GM21723 (cell line): ENCODE data around the gene KRTAP5-2.
"Not testable (repeated sequence)": the region's sequence is repeated elsewhere in the genome, so short reads cannot be mapped to it uniquely, and the experiment has no call there.

Experiments used
- ATAC-seq: cut with Tn5 transposase; IDR thresholded peaks from one replicate; pipeline ENCODE4 v1.9.1; 2021; ENCODE audit warnings: mild to moderate bottlenecking, moderate library complexity; ENCODE audit not compliant: unreplicated experiment

Gene KRTAP5-2, protein sequence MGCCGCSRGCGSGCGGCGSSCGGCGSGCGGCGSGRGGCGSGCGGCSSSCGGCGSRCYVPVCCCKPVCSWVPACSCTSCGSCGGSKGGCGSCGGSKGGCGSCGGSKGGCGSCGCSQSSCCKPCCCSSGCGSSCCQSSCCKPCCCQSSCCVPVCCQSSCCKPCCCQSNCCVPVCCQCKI

DNA sequence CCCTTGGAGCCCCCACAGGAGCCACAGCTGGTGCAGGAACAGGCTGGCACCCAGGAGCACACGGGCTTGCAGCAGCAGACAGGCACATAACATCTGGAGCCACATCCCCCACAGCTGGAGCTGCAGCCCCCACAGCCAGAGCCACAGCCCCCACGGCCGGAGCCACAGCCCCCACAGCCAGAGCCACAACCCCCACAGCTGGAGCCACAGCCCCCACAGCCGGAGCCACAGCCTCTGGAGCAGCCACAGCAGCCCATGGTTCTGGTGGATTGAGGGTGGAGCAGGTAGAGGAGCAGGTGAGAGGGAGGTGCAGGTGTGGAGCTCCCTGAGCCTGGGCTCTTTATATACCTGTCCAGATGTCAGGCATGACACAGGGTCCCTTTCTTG is at the start of gene KRTAP5-2:
TSS of gene KRTAP5-2 (minus strand) at position 301 of the 387 bp plus-strand sequence. CDS start at position 257, 44 bp downstream.
- ATAC-seq = no peak

DNA sequence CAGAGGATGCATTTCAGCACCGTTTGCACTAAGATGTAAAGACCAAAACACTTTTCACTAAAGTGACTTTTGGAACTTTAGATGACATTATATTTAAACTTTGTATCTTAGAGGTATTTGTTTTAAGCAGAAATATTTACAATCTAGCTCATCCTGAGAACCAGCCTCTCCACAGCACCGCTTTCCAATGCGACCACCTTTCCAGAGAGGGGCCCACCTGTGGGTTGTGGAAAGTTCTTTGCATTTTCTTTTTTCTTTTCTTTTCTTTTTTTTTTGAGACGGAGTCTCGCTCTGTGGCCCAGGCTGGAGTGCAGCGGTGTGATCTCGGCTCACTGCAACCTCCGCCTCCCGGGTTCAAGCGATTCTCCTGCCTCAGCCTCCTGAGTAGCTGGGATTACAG is 48.4 kb upstream of the KRTAP5-2 start:
- ATAC-seq = not testable (repeated sequence)

DNA sequence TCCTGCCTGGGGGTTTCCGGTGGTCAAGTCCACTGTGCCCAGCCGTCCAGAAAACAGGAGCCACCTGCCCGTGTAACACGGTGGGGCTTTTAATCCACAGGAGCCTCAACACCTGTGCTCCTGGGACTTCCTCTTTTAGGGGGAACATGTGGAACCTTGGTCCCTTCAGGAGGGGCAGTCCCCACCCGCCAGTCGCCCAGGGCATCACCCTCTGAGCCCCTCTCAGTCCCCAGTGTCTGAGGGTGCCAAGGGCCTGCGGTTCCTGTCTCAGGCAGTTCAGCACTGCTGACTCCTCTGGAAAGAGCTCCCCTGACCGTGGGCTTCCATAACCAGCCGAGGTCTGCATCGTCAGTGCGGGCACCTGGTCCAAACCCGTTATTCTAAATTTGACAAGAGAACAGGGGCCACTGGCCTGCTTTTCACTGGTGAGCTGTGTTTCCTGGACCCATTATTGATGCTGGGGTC is 47.3 kb upstream of the KRTAP5-2 start:
- no peak for ATAC-seq

DNA sequence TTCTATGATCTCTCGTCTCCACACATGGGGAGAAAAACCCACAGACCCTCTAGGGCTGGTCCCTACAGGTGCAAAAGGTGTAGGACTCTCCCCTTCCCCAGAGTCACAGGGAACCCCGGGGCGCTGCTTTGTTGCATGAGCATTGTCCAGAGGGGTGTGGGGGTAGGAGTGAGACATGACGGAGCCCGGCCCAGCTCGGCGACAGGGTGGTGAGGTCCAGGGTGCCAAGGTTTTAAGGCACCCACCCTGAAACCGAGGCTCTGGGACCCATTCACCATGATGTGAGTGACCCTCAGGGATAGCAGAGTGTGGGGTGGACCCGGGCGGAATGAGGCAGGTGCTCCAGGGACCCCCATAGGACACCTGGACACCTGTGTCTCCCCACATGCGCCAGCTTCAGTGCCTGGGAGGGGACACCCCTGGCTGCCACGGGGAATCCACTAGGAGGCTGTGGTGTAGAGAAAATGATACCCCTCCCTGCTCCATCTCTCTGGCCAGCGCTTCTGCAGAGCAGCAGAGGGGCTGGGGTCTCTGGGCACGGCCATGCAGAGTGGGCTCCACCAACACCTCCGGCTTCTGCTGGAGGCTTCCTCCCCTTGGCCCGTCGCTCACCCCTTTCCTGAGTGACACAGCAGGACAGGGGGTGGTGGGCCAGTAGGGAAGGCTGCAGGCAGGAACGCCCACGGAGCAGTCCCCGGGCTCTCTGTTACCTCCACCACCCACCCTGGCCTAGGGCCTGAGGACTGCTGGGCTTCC is 46.7 kb upstream of the KRTAP5-2 start:
- ATAC-seq = no peak

DNA sequence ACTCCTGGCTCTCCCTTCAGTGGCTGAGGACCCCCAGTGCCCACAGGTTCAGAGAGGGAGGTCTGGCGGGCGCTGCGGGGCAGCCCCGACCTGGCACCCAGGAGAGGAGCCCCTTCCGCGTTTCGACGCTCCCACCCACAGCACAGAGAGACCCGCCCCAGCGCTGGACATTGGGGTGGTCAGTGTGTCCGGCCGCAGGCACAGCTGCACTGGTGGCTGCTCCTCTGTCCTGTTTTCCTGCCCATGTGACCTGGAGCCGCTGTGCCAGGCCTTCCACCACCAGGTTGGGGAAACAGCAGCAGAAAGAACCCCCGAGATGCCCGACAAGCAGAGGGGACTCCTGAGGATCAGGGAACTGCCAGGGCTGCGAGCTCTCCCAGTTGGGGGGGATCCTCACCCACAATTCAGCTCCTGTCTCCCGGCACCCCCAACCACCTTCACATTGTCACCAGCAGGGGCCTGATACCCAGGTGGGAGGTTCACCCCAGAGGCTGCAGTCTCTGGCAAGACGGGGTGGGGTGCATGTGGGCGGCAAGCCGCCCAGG is 45.1 kb upstream of the KRTAP5-2 start:
- ATAC-seq = no peak

DNA sequence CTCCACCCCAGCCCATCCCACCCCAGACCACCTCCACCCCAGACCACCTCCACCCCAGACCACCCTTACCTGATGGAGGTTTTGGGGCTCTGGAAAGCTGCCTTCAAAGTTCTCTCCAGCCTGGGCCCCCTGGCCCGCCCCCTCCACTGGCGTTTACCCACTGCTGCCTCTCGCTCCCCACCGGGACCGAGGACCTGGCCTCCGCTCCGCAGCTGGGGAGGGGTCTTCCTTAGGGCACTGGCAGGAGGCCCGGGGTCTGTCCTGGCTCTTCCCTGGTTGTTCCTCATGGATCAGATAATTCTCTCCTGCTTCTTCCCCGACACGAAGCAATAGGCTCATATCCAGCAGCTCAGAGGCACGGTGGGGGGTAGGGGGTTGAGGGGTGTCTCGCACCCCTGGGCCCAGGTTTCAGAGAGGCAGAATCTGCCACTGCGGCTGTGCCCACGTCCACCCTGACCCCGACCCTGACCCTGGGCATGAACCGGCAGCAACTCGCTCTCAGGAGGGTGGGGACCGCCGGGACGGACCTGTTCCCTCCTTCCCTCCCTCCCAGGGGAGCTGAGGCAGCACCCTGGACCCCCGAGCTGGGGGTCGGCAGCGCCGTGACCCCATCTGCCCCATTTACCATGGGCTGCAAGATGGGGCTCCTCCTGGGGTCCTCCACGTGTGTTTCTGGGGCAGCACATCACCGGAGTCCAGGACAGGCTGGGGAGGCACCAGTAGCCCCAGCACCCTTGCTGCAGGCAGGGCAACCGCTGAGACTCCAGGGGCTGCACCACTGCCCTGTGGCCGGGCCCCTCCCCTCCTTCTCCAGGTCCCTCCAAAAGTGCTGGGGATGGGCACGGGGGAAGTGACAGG is 44.4 kb upstream of the KRTAP5-2 start:
- ATAC-seq = no peak

DNA sequence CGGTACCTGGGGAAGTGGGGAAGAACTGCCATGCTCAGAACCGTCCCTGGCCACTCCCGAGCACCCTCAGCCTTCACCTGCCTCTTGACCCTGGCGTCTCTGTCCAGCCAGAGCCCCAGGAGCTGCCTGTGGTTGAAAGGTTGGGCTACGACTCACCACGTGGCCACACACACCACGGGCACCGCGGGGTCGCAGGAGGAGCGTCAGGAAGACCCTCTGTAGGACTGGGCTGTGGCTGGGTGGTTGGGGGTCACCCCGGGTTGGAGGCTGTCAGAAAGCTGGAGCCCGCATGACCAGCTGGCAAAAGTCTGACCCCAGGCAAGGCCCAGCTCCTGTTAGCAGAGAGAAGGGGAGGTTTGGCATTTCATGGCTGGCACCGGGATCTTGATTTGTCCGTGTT is 43.0 kb upstream of the KRTAP5-2 start:
- ATAC-seq = no peak

DNA sequence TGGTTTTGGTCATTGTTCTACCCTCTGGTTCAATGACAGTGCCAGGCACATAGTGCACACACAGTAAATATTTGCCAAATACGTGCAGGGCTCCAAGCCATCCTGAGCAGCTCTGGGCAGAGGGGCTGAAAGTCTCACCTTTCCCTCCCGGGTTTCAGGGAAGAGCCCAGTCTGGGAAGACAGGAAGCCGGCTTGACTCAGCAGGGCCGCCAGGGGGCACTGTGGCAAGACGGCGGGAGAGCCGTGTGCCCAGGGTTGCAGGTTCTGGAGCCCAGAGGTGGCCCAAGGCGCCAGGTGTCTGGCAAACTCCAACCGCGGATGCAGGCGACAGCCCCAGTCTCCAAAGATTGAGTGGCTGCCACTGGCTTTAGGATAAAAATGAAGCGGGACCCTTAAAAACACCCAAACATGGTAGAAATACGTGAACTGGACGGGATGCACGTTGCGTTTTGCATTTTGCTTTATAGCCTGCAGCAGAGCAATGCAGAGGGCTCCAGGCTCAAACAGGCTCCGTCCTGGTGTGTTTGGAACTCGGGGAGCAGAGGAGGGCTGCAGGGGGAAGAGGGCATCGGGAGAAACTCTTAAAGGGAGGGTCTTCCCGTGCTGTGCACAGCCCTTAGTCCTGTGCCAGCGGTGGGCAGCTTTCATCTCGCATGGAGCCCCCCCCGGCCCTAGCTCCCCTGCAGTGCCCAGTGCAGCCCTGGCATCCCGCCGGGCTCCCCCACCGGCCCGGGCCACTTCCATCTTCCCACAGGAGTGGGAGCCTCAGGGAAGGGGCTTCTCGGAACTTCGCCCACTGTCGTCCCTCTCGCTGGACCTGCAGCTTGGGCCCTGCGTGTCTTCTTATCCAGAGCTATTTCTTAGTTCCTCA is 42.2 kb upstream of the KRTAP5-2 start:
- ATAC-seq = no peak

DNA sequence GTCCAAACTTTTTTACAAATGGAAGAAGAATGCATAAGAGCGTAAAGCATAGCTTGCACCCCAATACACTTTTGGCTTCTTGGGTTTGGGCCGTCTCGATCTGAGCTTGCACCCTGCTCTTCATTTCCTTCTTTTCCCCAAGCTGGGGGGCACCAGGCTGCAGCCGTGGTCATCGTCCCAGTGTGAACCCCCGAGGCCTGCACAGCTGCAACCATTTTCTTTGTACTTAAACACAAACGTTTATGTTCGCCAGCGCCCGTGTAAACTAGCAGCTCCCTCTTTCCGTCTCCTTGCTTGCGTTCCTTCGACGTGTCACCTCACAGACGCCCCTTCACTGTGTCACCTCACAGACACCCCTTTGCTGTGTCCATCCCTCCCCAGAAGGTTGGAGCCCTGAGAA is 41.6 kb upstream of the KRTAP5-2 start:
- no peak for ATAC-seq

DNA sequence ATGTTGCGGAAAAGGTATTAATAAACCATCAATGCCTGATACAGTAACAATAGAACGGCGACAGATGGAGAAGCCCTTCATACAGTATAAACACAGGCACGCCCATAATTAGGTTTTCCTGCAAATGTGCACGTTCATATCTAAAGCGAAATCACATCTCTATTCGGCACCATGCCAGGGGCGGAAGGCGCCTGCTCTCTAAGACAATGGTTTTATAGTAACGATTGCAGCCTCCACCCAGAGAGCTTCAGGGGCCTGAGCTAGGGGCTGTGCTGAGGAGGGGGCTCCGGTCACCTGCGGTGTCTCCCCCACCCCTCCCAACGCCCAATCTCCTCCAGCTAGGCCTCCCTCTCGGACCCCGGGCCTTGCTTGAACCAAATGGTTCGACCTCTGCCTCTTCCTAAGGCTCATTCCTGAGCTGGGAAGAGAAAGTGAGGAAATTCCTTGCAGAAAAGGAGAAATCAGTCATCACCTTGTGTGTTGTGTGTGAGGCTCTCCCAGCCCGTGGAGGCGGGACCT is 41.1 kb upstream of the KRTAP5-2 start:
- no peak for ATAC-seq

DNA sequence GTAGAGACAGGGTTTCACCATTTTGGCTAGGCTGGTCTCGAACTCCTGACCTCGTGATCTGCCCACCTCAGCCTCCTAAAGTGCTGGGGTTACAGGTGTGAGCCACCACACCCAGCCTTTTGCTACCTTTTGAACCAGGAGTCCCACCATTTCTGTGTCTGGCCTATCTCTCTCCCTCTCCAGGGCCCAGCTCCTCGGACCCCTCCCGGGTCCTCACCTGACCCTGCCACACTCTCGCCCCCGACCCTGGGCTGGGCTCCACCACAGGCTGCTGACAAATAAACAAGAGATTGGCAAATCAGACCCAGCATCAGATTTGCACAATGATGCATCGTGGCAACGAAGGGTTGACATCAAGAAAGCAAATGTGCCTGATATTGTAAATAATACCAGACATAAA is 40.2 kb upstream of the KRTAP5-2 start:
- ATAC-seq = no peak

DNA sequence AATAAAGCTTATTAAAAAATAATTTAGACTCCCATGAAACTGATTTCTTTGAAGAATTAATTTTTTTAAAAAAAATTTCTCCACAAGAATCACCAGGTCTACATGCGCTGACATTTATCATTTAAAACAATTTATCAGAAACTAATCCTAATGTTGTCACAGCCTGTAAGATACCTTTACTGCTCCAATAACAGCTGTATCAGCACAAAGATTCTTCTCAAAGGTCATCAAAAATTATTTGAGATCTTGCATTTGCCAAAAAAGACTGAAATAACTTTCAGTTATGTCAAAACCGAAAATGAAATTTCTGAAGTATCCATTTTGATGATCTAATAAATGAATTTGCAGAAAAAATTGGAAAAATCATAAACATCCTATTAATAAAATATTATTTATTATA is 39.5 kb upstream of the KRTAP5-2 start:
- no peak for ATAC-seq

DNA sequence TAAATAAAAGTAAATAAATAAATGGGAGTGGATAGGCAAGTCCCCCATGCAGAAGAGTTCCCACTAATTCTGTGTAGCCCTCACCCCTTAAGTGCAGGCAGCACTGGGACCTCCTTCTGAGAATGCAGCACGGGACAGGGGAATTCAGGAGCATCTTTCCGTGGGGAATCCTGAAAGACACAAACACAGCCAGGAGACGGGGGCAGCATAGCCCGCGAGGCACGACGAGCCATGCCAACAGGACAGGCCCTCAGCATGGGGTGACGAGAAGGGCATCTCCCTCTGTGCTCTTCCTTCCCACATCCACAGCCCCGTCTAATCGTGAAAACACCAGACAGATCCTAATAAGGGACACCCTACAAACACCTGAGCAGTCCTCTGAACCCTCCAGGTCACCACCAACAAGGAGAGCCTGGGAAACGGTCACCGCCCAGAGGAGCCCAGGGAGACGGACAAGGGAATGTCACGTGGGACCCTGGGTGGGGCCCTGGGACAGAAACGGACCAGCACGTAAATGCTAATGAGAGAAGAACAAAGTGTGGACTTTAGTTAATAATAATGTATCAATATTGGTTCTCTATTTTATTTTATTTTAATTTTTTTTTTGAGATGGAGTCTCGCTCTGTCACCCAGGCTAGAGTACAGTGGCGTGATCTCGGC is 38.3 kb upstream of the KRTAP5-2 start:
- ATAC-seq = no peak

DNA sequence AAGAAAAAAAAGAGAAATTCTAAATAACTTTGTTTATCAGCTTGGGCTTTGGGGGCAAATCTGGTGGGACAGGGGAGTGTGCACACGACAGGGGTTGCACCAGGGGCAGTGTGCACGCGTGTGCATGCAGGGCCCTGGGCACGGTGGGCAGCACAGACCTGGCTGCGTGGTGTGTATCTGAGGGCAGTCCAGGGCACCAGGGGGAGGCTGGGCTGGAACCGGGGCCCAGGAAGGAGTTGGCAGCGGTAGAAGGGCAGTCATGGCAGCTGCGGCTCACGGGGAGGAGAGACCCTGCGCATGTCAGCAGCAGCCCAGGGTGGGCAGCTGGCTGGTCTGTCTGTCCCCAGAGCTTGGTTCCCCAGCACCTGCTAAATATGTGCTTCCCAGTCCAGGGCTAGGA is 35.8 kb upstream of the KRTAP5-2 start:
- ATAC-seq = no peak

DNA sequence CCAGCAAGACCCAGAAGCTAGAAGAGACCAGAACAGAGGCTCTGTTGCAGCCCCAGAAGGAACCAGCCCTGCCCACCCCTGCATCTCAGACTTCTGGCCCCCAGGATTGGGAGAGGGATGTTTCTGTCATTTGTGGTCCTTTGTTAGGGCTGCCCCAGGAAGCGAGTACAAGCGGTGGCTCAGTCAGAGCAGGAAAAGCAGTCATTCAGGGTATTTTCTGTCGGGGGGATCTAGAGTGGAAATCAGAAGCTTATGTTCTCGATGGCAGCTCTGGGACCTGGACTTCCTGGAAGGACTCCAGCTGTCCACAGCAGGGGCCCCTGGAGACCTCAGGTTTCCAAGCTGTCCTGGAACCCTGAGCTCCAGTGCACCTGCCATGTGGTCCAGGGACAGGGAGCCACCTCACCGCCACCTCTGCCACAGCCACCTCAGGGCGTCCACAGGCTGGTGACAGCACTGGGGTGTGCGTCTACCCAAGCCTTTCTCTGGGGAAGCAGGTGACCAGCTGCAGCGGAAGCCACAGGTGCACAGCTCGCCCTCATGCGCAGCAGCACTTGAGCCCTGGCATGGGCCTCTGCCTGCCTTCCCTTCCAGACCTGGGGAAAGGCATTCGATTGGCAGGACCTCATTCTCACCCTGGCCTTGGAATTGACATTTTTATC is 34.1 kb upstream of the KRTAP5-2 start:
- ATAC-seq = no peak

DNA sequence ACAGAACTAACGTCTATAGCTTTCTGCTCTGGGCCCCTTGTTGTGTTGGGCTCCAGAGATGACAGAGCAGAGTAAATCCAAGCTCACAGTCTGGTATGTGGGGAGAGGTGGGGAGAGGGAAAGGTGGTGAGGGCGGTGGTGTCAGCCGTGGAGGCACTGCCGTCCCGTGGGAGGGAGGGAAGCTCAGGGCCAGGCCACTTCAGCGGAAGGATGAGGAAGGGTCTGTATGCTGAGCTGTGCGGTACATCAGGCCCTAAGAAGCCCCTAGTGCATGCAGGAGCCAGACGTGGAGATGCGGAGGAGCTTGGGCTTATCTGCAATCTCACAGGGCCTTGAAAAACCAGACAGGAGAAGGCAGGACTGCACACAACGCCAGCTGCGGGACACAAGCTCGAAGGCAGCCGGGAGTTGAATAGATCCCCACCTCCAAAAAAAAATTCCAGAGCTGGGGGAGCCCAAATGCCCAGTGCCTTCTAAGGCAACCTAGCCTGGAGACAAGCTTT is 33.0 kb upstream of the KRTAP5-2 start:
- no peak for ATAC-seq

DNA sequence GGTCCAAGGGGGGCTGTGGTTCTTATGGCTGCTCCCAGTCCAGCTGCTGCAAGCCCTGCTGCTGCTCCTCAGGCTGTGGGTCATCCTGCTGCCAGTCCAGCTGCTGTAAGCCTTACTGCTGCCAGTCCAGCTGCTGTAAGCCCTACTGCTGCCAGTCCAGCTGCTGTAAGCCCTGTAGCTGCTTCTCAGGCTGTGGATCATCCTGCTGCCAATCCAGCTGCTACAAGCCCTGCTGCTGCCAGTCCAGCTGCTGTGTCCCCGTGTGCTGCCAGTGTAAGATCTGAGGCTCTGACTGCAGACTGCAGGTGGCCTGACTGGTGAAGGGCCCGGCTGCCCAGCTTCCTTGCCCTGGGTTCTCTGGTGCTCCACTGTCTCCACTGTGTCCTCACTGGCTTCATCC is 32.2 kb upstream of the KRTAP5-2 start:
- no peak for ATAC-seq

DNA sequence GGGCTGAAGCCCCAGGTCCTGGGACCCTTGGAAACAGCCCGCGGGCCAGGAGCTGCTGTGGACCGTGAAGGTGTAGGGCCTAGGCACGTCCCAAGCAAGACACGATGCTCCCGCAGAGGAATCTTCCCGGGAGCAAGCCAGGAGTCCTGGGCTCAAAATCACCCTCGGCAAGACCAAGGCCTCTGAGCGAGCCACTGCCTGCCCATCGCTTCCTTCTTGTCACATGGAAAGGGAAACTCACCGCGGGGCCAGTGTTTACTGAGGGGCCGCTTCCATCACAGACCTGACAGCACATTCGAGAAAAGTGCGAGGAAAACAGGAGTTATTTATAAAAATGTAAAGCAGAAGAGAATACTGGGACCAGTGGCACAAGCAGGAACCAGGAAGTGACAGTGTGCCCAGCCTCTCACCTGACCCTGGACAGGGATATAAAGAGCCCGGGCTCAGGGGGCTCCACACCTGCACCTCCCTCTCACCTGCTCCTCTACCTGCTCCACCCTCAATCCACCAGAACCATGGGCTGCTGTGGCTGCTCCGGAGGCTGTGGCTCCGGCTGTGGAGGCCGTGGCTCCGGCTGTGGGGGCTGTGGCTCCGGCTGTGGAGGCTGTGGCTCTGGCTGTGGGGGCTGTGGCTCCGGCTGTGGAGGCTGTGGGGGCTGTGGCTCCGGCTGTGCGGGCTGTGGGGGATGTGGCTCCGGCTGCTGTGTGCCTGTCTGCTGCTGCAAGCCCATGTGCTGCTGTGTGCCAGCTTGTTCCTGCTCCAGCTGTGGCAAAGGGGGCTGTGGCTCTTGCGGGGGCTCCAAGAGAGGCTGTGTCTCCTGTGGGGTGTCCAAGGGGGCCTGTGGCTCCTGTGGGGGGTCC is 31.5 kb upstream of the KRTAP5-2 start, which contains the start of gene KRTAP5-5:
TSS of gene KRTAP5-5 (plus strand) at position 450 of the 860 bp plus-strand sequence. CDS start at position 516, 66 bp downstream.
- ATAC-seq = no peak
